HG03342 (cell line): Measurements from ENCODE around the gene MRPS12.
A peak's percentile ranks its signal among the peaks of the same experiment; 100 is the strongest.
"Not testable (repeated sequence)": the region's sequence is repeated elsewhere in the genome, so short reads cannot be mapped to it uniquely, and the experiment has no call there.

Experiments used
- ATAC-seq: cut with Tn5 transposase; IDR thresholded peaks from one replicate; pipeline ENCODE4 v1.9.1; 2021; ENCODE audit warnings: mild to moderate bottlenecking, moderate library complexity; ENCODE audit not compliant: unreplicated experiment

Gene MRPS12

GRCh38 chr19:38930776-38931520, at the start of gene MRPS12:
Gene MRPS12 (plus strand): TSS chr19:38930944. CDS start chr19:38931295, 351 bp downstream.
- peak; percentile 87 for ATAC-seq

GRCh38 chr19:38883286-38883685, 47.5 kb upstream of the MRPS12 start:
- no peak for ATAC-seq

GRCh38 chr19:38884691-38885090, 46.1 kb upstream of the MRPS12 start:
- ATAC-seq: not testable (repeated sequence)

- no peak for ATAC-seq
Measured at GRCh38 chr19:38888876-38889275, 41.9 kb upstream of the MRPS12 start.

GRCh38 chr19:38889803-38890202, 40.9 kb upstream of the MRPS12 start:
- no peak for ATAC-seq

- ATAC-seq: no peak
Measured at GRCh38 chr19:38890686-38891085, 40.1 kb upstream of the MRPS12 start.

GRCh38 chr19:38891771-38892170, 39.0 kb upstream of the MRPS12 start:
- no peak for ATAC-seq

GRCh38 chr19:38892841-38893240, 37.9 kb upstream of the MRPS12 start:
- ATAC-seq: no peak

GRCh38 chr19:38893341-38893771, 37.4 kb upstream of the MRPS12 start:
- ATAC-seq: no peak

GRCh38 chr19:38894968-38895367, 35.8 kb upstream of the MRPS12 start:
- ATAC-seq: no peak

GRCh38 chr19:38898788-38899446, 31.8 kb upstream of the MRPS12 start:
- ATAC-seq: no peak

- ATAC-seq: peak; percentile 84
Measured at GRCh38 chr19:38899447-38900201, 31.1 kb upstream of the MRPS12 start, which contains the start of the genes NFKBIB and SIRT2. Gene NFKBIB (plus strand): TSS chr19:38899969. CDS start chr19:38900033, 64 bp downstream. Gene SIRT2 (minus strand): TSS chr19:38899618. CDS start chr19:38899521, 97 bp downstream.

GRCh38 chr19:38900202-38900629, 30.5 kb upstream of the MRPS12 start:
- ATAC-seq: no peak

GRCh38 chr19:38900743-38901190, 30.0 kb upstream of the MRPS12 start:
- no peak for ATAC-seq

- ATAC-seq: no peak
Measured at GRCh38 chr19:38901683-38902082, 29.1 kb upstream of the MRPS12 start.

GRCh38 chr19:38904581-38905539, 25.9 kb upstream of the MRPS12 start:
- no peak for ATAC-seq

GRCh38 chr19:38905620-38906019, 25.1 kb upstream of the MRPS12 start:
- no peak for ATAC-seq

- ATAC-seq: no peak
Measured at GRCh38 chr19:38907227-38907626, 23.5 kb upstream of the MRPS12 start.

- no peak for ATAC-seq
Measured at GRCh38 chr19:38907670-38908069, 23.1 kb upstream of the MRPS12 start.

- ATAC-seq: no peak
Measured at GRCh38 chr19:38908911-38909310, 21.8 kb upstream of the MRPS12 start.
